GM12864 (cell line): Measurements from ENCODE around the gene SLCO1C1.

Experiments used
- DNase-seq: peaks from one replicate; pipeline ENCODE4 v3.0.0-alpha.2; 2011; ENCODE audit warnings: low read depth
- H3K4me3 ChIP-seq: 2 replicates; pipeline ENCODE4 v1.5.1; 2011; ENCODE audit warnings: mild to moderate bottlenecking, low read depth, low read length, control low read depth
- CTCF ChIP-seq: IDR thresholded peaks from 2 replicates; pipeline ENCODE4 v1.5.1; 2011; ENCODE audit warnings: low read depth, mild to moderate bottlenecking, moderate library complexity, low read length, control low read depth, inconsistent platforms; ENCODE audit errors: missing control alignments

SLCO1C1 gene

GRCh38 chr12:20701106-20701505, 6.0 kb downstream of the SLCO1C1 start:
- H3K4me3 ChIP-seq = no peak overlapping the region
- no peak for DNase-seq
- no peak for TF ChIP-seq CTCF

- H3K4me3 ChIP-seq = no peak overlapping the region
- DNase-seq = no peak
- no peak for TF ChIP-seq CTCF
These were observed 9.7 kb downstream of the SLCO1C1 start for GRCh38 chr12:20704860-20705259.

GRCh38 chr12:20711846-20712245, 16.7 kb downstream of the SLCO1C1 start:
- no peak for DNase-seq
- TF ChIP-seq CTCF = no peak
- no peak overlapping the region for H3K4me3 ChIP-seq

- no peak overlapping the region for H3K4me3 ChIP-seq
- TF ChIP-seq CTCF = no peak
- DNase-seq = no peak
These were observed 20.9 kb downstream of the SLCO1C1 start for GRCh38 chr12:20716037-20716436.

GRCh38 chr12:20716985-20717384, 21.9 kb downstream of the SLCO1C1 start:
- no peak for TF ChIP-seq CTCF
- DNase-seq = no peak
- H3K4me3 ChIP-seq = no peak overlapping the region

GRCh38 chr12:20718294-20718693, 23.2 kb downstream of the SLCO1C1 start:
- no peak for TF ChIP-seq CTCF
- no peak overlapping the region for H3K4me3 ChIP-seq
- no peak for DNase-seq

GRCh38 chr12:20722142-20722541, 27.0 kb downstream of the SLCO1C1 start:
- DNase-seq = no peak
- no peak overlapping the region for H3K4me3 ChIP-seq
- TF ChIP-seq CTCF = no peak
